ENCODE data around the gene ARHGAP26.

The ARHGAP26 gene

GRCh38 chr5:143143973-143144372 is 373.8 kb downstream of the ARHGAP26 start:
- DNase-seq (ENCODE audit: low spot score) = no peak

- DNase-seq (ENCODE audit: low spot score) = no peak
Observed at GRCh38 chr5:143145243-143146160, 375.3 kb downstream of the ARHGAP26 start.

- DNase-seq (ENCODE audit: low spot score) = no peak
Observed at GRCh38 chr5:143146161-143146560, 376.0 kb downstream of the ARHGAP26 start.

- DNase-seq (ENCODE audit: low spot score) = no peak
Observed at GRCh38 chr5:143147383-143147782, 377.2 kb downstream of the ARHGAP26 start.

GRCh38 chr5:143147902-143148301 is 377.7 kb downstream of the ARHGAP26 start:
- no peak for DNase-seq (ENCODE audit: low spot score)

- DNase-seq (ENCODE audit: low spot score) = no peak
Observed at GRCh38 chr5:143148771-143149170, 378.6 kb downstream of the ARHGAP26 start.

GRCh38 chr5:143149759-143150158 is 379.6 kb downstream of the ARHGAP26 start:
- DNase-seq (ENCODE audit: low spot score) = no peak

- DNase-seq (ENCODE audit: low spot score) = no peak
Observed at GRCh38 chr5:143151056-143151700, 381.0 kb downstream of the ARHGAP26 start.

GRCh38 chr5:143152445-143152844 is 382.3 kb downstream of the ARHGAP26 start:
- DNase-seq (ENCODE audit: low spot score) = no peak

GRCh38 chr5:143153332-143154119 is 383.3 kb downstream of the ARHGAP26 start:
- no peak for DNase-seq (ENCODE audit: low spot score)

- DNase-seq (ENCODE audit: low spot score) = no peak
Observed at GRCh38 chr5:143154510-143155370, 384.6 kb downstream of the ARHGAP26 start.

GRCh38 chr5:143155455-143155854 is 385.3 kb downstream of the ARHGAP26 start:
- DNase-seq (ENCODE audit: low spot score) = no peak

- no peak for DNase-seq (ENCODE audit: low spot score)
Observed at GRCh38 chr5:143156086-143156485, 385.9 kb downstream of the ARHGAP26 start.

GRCh38 chr5:143156572-143156971 is 386.4 kb downstream of the ARHGAP26 start:
- DNase-seq (ENCODE audit: low spot score) = no peak

- no peak for DNase-seq (ENCODE audit: low spot score)
Observed at GRCh38 chr5:143159031-143159430, 388.9 kb downstream of the ARHGAP26 start.

GRCh38 chr5:143161885-143162540 is 391.8 kb downstream of the ARHGAP26 start:
- DNase-seq (ENCODE audit: low spot score) = no peak

- DNase-seq (ENCODE audit: low spot score) = no peak
Observed at GRCh38 chr5:143162810-143163209, 392.6 kb downstream of the ARHGAP26 start.

- DNase-seq (ENCODE audit: low spot score) = no peak
Observed at GRCh38 chr5:143164557-143164956, 394.4 kb downstream of the ARHGAP26 start.

GRCh38 chr5:143165049-143165880 is 395.1 kb downstream of the ARHGAP26 start:
- no peak for DNase-seq (ENCODE audit: low spot score)

- DNase-seq (ENCODE audit: low spot score) = no peak
Observed at GRCh38 chr5:143166090-143166489, 395.9 kb downstream of the ARHGAP26 start.

Measured in HuH-7 (cell line).